C4-2B (cell line): Measurements from ENCODE around the gene CERKL.

Experiments used
- ZFX ChIP-seq: fragments of 450-650 bp; IDR thresholded peaks from 2 replicates; pipeline ENCODE4 v1.6.1; 2017
- TF ChIP-seq, protein P1 (sequence below): fragments of 450-650 bp; conservative IDR thresholded peaks from 2 replicates; pipeline ENCODE4 v1.5.1; 2017; ENCODE audit warnings: mild to moderate bottlenecking

DNA sequence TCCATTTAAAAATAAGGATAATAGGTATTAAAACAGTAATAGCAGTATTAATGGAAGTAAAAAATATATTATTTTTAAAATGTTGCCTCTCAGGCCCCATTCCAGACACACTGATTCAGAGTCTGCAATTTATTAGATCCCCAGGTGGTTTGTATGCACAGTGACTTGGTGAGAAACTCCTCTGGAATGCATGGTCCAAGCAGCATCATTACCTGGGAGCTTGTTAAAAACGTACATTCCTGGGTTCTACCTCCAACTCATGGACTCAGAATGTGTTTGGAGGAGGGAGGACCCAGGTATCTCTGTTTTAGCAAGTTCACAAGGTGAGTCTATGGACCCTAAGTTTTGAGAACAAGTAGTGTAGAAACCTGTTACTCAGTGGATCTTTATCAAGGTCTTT is 104.1 kb downstream of the CERKL start:
- TF ChIP-seq, protein P1, sequence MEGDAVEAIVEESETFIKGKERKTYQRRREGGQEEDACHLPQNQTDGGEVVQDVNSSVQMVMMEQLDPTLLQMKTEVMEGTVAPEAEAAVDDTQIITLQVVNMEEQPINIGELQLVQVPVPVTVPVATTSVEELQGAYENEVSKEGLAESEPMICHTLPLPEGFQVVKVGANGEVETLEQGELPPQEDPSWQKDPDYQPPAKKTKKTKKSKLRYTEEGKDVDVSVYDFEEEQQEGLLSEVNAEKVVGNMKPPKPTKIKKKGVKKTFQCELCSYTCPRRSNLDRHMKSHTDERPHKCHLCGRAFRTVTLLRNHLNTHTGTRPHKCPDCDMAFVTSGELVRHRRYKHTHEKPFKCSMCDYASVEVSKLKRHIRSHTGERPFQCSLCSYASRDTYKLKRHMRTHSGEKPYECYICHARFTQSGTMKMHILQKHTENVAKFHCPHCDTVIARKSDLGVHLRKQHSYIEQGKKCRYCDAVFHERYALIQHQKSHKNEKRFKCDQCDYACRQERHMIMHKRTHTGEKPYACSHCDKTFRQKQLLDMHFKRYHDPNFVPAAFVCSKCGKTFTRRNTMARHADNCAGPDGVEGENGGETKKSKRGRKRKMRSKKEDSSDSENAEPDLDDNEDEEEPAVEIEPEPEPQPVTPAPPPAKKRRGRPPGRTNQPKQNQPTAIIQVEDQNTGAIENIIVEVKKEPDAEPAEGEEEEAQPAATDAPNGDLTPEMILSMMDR, result no peak
- TF ChIP-seq ZFX, result no peak
